Testis (tissue), 3 donors: Measurements from ENCODE around the gene RSAD2. TPM values are rescaled to one million over a fixed set of nuclear protein-coding genes. Genes with fewer than 3 reads are reported as not detected.

Source experiments
- DNase-seq: peaks from one replicate; pipeline ENCODE4 v3.0.0-alpha.2; 2019
- H3K27ac ChIP-seq, 2 donors: fragments of 200-600 bp; sonication (generic); one replicate each; pipeline ENCODE4 v1.5.1; 2019
- H3K27me3 ChIP-seq: fragments of 200-600 bp; sonication (generic); one replicate; pipeline ENCODE4 v1.5.1; 2019
- H3K36me3 ChIP-seq: fragments of 200-600 bp; sonication (generic); one replicate; pipeline ENCODE4 v1.5.1; 2017; ENCODE audit warnings: low read depth; ENCODE audit errors: missing control alignments
- H3K4me1 ChIP-seq: fragments of 200-600 bp; sonication (generic); one replicate; pipeline ENCODE4 v1.5.1; 2019
- H3K4me3 ChIP-seq, 2 donors: fragments of 200-600 bp; sonication (generic); one replicate each; pipeline ENCODE4 v1.5.1; 2017 to 2019
- H3K9me3 ChIP-seq: fragments of 200-600 bp; sonication (generic); one replicate; pipeline ENCODE4 v1.5.1; 2017
- POLR2A ChIP-seq: fragments of 450-650 bp; IDR thresholded peaks from one replicate; pipeline ENCODE4 v1.6.1; 2017; ENCODE audit warnings: antibody characterized with exemption, mild to moderate bottlenecking, moderate library complexity
- WGBS, 2 donors: methylation state at CpG; one replicate each; pipeline ENCODE4 v1.1.5; 2018; 5-methylcytosine and 5-hydroxymethylcytosine counted together
- intact Hi-C: fragments of 100-400 bp; cut with DNase I; formaldehyde crosslinking; loops from one replicate; pipeline ENCODE4 v1.15.1; 2023; ENCODE audit warnings: low total_unique reads
- polyA plus RNA-seq: library from polyadenylated mRNA; stranded (reverse); fragments of 350-450 nt; fragmentation: Illumina TruSeq; extraction: RNeasy Lipid Tissue Mini Kit (QIAGEN cat#74804); gene quantifications from one replicate; pipeline ENCODE4 v1.2.3, GENCODE V29; 2014; ENCODE audit warnings: low read depth, low replicate concordance; ENCODE audit not compliant: insufficient read depth
- total RNA-seq, 2 donors: library from RNA; depleted of rRNA; stranded (reverse); fragments of >200 nt; gene quantifications; one replicate each; pipeline ENCODE4 v1.2.3, GENCODE V29; 2016
- TF ChIP-seq, protein P1 (sequence below), 3 experiments: fragments of 450-650 bp in 2 of 3; fragments of 200-600 bp in 1 of 3; sonication (generic) in 1 of 3; IDR thresholded peaks; one replicate each; pipeline ENCODE4 v1.5.1; 2016 to 2019; ENCODE audit warnings: antibody characterized with exemption in 3 of 3, mild to moderate bottlenecking in 2 of 3, moderate library complexity in 1 of 3

RSAD2 gene
- total and polyA plus RNA-seq, 3 donors from 2014 or later = 2.3 to 5.5 (median 4.4) TPM

GRCh38 chr2:6841537-6842287 is 35.9 kb upstream of the RSAD2 start:
- H3K4me3 ChIP-seq = no peak overlapping the region
- 88 to 89% methylated on average over 2 of the region's 2 CpGs for WGBS, 2 donors
- no peaks in the 10 kb centered on the region for H3K9me3 ChIP-seq
- no peaks in the 10 kb centered on the region for H3K4me1 ChIP-seq
- H3K36me3 ChIP-seq = no peaks in the 10 kb centered on the region
- no peak overlapping the region for H3K27ac ChIP-seq
- intact Hi-C loops = no loop called here
- TF ChIP-seq POLR2A = no peak
- TF ChIP-seq, protein P1, sequence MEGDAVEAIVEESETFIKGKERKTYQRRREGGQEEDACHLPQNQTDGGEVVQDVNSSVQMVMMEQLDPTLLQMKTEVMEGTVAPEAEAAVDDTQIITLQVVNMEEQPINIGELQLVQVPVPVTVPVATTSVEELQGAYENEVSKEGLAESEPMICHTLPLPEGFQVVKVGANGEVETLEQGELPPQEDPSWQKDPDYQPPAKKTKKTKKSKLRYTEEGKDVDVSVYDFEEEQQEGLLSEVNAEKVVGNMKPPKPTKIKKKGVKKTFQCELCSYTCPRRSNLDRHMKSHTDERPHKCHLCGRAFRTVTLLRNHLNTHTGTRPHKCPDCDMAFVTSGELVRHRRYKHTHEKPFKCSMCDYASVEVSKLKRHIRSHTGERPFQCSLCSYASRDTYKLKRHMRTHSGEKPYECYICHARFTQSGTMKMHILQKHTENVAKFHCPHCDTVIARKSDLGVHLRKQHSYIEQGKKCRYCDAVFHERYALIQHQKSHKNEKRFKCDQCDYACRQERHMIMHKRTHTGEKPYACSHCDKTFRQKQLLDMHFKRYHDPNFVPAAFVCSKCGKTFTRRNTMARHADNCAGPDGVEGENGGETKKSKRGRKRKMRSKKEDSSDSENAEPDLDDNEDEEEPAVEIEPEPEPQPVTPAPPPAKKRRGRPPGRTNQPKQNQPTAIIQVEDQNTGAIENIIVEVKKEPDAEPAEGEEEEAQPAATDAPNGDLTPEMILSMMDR (IDR thresholded peaks at IDR 0.05) = no peak
- no peak for DNase-seq
- H3K27me3 ChIP-seq = no peaks in the 10 kb centered on the region

GRCh38 chr2:6845312-6845711 is 32.3 kb upstream of the RSAD2 start:
- H3K36me3 ChIP-seq = no peaks in the 10 kb centered on the region
- intact Hi-C loops = no loop called here
- WGBS, 2 donors = 67 to 71% methylated on average over 3 of the region's 3 CpGs

DNA sequence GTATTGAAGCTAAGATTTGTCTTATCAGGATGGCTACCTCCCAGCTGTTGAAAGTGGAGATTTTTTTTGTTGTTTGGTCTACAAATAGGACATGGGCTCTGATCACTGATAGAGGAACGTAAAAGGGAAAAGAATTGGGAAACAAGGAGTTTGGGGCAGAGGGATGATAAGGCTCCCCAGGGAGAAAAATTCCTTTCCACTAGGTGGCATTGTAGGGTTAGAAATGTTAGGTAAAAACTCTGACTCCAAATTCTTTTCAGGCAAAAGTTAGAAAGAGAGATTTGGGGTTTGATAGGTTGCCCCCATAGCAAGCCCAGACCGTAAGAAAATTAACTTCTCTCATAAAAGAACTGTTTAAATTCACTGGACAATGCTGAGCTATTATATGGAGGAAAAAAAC is 31.7 kb upstream of the RSAD2 start:
- H3K36me3 ChIP-seq = no peaks in the 10 kb centered on the region
- H3K27me3 ChIP-seq = no peaks in the 10 kb centered on the region
- H3K9me3 ChIP-seq = no peaks in the 10 kb centered on the region
- no peak for TF ChIP-seq POLR2A
- TF ChIP-seq, protein P1 (IDR thresholded peaks at IDR 0.05) = no peak
- intact Hi-C loops = no loop called here
- H3K4me1 ChIP-seq = no peaks in the 10 kb centered on the region
- 86 to 90% methylated on average over 2 of the region's 2 CpGs for WGBS, 2 donors
- no peak for DNase-seq
- no peak overlapping the region for H3K27ac ChIP-seq
- H3K4me3 ChIP-seq = no peak overlapping the region

More at GRCh38 chr2:6845312-6845711, 32.3 kb upstream of the RSAD2 start:
- H3K4me1 ChIP-seq = no peaks in the 10 kb centered on the region
- H3K4me3 ChIP-seq = no peak overlapping the region
- TF ChIP-seq POLR2A = no peak
- TF ChIP-seq, protein P1 (IDR thresholded peaks at IDR 0.05) = no peak
- no peaks in the 10 kb centered on the region for H3K27me3 ChIP-seq
- no peak overlapping the region for H3K27ac ChIP-seq
- DNase-seq = no peak
- no peaks in the 10 kb centered on the region for H3K9me3 ChIP-seq

DNA sequence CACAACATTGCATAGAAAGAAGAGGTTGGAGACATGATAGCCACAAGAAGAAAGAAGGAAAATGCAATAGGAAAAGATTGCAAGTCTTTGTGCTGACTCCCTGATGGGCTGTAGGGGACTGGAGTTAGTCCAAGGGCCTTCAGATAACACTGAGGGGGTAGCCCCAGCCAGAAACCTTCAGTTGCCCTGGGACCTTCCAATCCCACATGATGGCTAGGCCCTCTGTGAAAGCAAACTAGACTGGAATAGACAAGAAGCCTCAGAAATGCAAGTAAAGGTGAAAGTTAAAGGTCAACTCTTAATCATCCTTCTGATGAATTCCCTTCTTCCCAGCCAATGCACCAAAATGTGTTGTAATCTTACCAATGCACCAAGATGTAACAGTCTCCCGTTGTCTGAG is 31.0 kb upstream of the RSAD2 start:
- H3K36me3 ChIP-seq = no peaks in the 10 kb centered on the region

More for the DNA sequence above, 31.0 kb upstream of the RSAD2 start:
- Histone ChIP-seq H3K4me1 (no peaks in the 10 kb centered on the region), H3K27ac (no peak overlapping the region), H3K4me3 (no peak overlapping the region), H3K27me3 (no peaks in the 10 kb centered on the region), H3K9me3 (no peaks in the 10 kb centered on the region)
- no peak for TF ChIP-seq POLR2A
- TF ChIP-seq, protein P1 (IDR thresholded peaks at IDR 0.05) = no peak
- 64 to 80% methylated on average over 1 of the region's 1 CpG for WGBS, 2 donors
- intact Hi-C loops = no loop called here
- no peak for DNase-seq
